K562 (cell line): Measurements from ENCODE around the gene SNX15. TPM values are rescaled to one million over a fixed set of nuclear protein-coding genes. Genes with fewer than 3 reads are reported as not detected.

Experiments
- BRD9 ChIP-seq: fragments of 450-650 bp; IDR thresholded peaks from 2 replicates; pipeline ENCODE4 v1.6.1; 2018; ENCODE audit warnings: low read depth; ENCODE audit not compliant: partially characterized antibody
- E2F6 ChIP-seq, 2 experiments: IDR thresholded peaks; 2 replicates each; pipeline ENCODE4 v1.6.1; 2011; ENCODE audit warnings: borderline replicate concordance in 1 of 2, control low read depth in 1 of 2, low read depth in 1 of 2, low read length in 1 of 2, mild to moderate bottlenecking in 1 of 2, mixed read lengths in 1 of 2, moderate library complexity in 1 of 2; ENCODE audit not compliant: insufficient read depth in 1 of 2, insufficient read length in 1 of 2, poor library complexity in 1 of 2, severe bottlenecking in 1 of 2; ENCODE audit errors: extremely low read depth in 1 of 2
- ELF1 ChIP-seq: fragments of 200-800 bp; sonication (Bioruptor generic); IDR thresholded peaks from 2 replicates; pipeline ENCODE4 v1.6.1; 2016; ENCODE audit warnings: missing genetic modification characterization, missing compliant biosample characterization
- HDGF ChIP-seq: fragments of 450-650 bp; IDR thresholded peaks from 2 replicates; pipeline ENCODE4 v1.6.1; 2016
- MAX ChIP-seq: sonication (generic); formaldehyde crosslinking; IDR thresholded peaks from 2 replicates; pipeline ENCODE4 v1.9.0; 2022; ENCODE audit warnings: mild to moderate bottlenecking, missing genetic modification reagents
- NR1H2 ChIP-seq: sonication (generic); formaldehyde crosslinking; IDR thresholded peaks from 2 replicates; pipeline ENCODE4 v1.4.0; 2020; ENCODE audit warnings: mild to moderate bottlenecking, missing genetic modification reagents
- SMAD3 ChIP-seq: fragments of 450-650 bp; formaldehyde crosslinking; conservative IDR thresholded peaks from 2 replicates; pipeline ENCODE4 v1.4.0; 2020; ENCODE audit warnings: mild to moderate bottlenecking
- SMARCA4 ChIP-seq: fragments of 450-650 bp; IDR thresholded peaks from 2 replicates; pipeline ENCODE4 v1.6.1; 2016
- ZNF707 ChIP-seq: fragments of 250-450 bp; sonication (Bioruptor Pico); conservative IDR thresholded peaks from 2 replicates; pipeline ENCODE4 v1.8.0; 2022; ENCODE audit warnings: inconsistent platforms, mild to moderate bottlenecking, moderate library complexity
- polyA plus RNA-seq, 8 experiments: library from polyadenylated mRNA; depleted of rRNA in 4 of 8; stranded (reverse) in 5 of 8; unstranded in 3 of 8; fragments of >200 nt; fragmentation: Nextera tagmentation in 2 of 8; fragmentation: Illumina TruSeq in 1 of 8; extraction: Ambion mirVana in 2 of 8; extraction: Trizol in 1 of 8; gene quantifications; 2 replicates each; pipeline versions ENCODE4 v1.2.1 to v1.2.3, GENCODE V29; 2011 to 2014; ENCODE audit warnings: inconsistent platforms in 1 of 8, missing spikeins in 1 of 8
- total RNA-seq, 7 experiments: library from RNA; depleted of rRNA in 6 of 7; stranded (reverse); fragments of >200 nt in 6 of 7; fragmentation: Illumina TruSeq in 2 of 7; extraction: Trizol in 2 of 7; gene quantifications; 2 replicates each; pipeline versions ENCODE4 v1.2.1 to v1.2.3, GENCODE V29; 2011 to 2021; ENCODE audit warnings: low replicate concordance in 1 of 7
- TF ChIP-seq, protein P1 (sequence below): fragments of 450-650 bp; IDR thresholded peaks from 2 replicates; pipeline ENCODE4 v1.6.1; 2016; ENCODE audit warnings: mild to moderate bottlenecking, moderate library complexity
- TF ChIP-seq, protein P2 (sequence below): sonication (generic); formaldehyde crosslinking; IDR thresholded peaks from 2 replicates; pipeline ENCODE4 v1.5.0; 2020; ENCODE audit warnings: missing genetic modification reagents
- TF ChIP-seq, protein P3 (sequence below): sonication (generic); formaldehyde crosslinking; IDR thresholded peaks from 2 replicates; pipeline ENCODE4 v1.8.1; 2023; ENCODE audit warnings: mild to moderate bottlenecking, missing genetic modification reagents

Gene SNX15
- total and polyA plus RNA-seq, 9 of the 15 experiments (the other 6 are each of a cell fraction or from before 2014, with no cell fraction given) = 1.8 to 27.8 (median 15.2) TPM

- TF ChIP-seq, protein P1, sequence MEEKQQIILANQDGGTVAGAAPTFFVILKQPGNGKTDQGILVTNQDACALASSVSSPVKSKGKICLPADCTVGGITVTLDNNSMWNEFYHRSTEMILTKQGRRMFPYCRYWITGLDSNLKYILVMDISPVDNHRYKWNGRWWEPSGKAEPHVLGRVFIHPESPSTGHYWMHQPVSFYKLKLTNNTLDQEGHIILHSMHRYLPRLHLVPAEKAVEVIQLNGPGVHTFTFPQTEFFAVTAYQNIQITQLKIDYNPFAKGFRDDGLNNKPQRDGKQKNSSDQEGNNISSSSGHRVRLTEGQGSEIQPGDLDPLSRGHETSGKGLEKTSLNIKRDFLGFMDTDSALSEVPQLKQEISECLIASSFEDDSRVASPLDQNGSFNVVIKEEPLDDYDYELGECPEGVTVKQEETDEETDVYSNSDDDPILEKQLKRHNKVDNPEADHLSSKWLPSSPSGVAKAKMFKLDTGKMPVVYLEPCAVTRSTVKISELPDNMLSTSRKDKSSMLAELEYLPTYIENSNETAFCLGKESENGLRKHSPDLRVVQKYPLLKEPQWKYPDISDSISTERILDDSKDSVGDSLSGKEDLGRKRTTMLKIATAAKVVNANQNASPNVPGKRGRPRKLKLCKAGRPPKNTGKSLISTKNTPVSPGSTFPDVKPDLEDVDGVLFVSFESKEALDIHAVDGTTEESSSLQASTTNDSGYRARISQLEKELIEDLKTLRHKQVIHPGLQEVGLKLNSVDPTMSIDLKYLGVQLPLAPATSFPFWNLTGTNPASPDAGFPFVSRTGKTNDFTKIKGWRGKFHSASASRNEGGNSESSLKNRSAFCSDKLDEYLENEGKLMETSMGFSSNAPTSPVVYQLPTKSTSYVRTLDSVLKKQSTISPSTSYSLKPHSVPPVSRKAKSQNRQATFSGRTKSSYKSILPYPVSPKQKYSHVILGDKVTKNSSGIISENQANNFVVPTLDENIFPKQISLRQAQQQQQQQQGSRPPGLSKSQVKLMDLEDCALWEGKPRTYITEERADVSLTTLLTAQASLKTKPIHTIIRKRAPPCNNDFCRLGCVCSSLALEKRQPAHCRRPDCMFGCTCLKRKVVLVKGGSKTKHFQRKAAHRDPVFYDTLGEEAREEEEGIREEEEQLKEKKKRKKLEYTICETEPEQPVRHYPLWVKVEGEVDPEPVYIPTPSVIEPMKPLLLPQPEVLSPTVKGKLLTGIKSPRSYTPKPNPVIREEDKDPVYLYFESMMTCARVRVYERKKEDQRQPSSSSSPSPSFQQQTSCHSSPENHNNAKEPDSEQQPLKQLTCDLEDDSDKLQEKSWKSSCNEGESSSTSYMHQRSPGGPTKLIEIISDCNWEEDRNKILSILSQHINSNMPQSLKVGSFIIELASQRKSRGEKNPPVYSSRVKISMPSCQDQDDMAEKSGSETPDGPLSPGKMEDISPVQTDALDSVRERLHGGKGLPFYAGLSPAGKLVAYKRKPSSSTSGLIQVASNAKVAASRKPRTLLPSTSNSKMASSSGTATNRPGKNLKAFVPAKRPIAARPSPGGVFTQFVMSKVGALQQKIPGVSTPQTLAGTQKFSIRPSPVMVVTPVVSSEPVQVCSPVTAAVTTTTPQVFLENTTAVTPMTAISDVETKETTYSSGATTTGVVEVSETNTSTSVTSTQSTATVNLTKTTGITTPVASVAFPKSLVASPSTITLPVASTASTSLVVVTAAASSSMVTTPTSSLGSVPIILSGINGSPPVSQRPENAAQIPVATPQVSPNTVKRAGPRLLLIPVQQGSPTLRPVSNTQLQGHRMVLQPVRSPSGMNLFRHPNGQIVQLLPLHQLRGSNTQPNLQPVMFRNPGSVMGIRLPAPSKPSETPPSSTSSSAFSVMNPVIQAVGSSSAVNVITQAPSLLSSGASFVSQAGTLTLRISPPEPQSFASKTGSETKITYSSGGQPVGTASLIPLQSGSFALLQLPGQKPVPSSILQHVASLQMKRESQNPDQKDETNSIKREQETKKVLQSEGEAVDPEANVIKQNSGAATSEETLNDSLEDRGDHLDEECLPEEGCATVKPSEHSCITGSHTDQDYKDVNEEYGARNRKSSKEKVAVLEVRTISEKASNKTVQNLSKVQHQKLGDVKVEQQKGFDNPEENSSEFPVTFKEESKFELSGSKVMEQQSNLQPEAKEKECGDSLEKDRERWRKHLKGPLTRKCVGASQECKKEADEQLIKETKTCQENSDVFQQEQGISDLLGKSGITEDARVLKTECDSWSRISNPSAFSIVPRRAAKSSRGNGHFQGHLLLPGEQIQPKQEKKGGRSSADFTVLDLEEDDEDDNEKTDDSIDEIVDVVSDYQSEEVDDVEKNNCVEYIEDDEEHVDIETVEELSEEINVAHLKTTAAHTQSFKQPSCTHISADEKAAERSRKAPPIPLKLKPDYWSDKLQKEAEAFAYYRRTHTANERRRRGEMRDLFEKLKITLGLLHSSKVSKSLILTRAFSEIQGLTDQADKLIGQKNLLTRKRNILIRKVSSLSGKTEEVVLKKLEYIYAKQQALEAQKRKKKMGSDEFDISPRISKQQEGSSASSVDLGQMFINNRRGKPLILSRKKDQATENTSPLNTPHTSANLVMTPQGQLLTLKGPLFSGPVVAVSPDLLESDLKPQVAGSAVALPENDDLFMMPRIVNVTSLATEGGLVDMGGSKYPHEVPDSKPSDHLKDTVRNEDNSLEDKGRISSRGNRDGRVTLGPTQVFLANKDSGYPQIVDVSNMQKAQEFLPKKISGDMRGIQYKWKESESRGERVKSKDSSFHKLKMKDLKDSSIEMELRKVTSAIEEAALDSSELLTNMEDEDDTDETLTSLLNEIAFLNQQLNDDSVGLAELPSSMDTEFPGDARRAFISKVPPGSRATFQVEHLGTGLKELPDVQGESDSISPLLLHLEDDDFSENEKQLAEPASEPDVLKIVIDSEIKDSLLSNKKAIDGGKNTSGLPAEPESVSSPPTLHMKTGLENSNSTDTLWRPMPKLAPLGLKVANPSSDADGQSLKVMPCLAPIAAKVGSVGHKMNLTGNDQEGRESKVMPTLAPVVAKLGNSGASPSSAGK = peak; percentile 35
- no peak for TF ChIP-seq SMAD3 (CRISPR knock-in tag)
- peak; percentile 14 to 19 for TF ChIP-seq E2F6 (IDR thresholded peaks at IDR 0.05; ENCODE audit: borderline replicate concordance in 1 of 2, extremely low read depth in 1 of 2, insufficient read depth in 1 of 2, insufficient read length in 1 of 2, low read depth in 1 of 2, low read length in 1 of 2, poor library complexity in 1 of 2, severe bottlenecking in 1 of 2)
- peak; percentile 27 for TF ChIP-seq BRD9
- TF ChIP-seq SMARCA4 = 0 out of 2 replicates have a peak, but pooled peaks have one; percentile 27
- TF ChIP-seq ZNF707 (CRISPR knock-in tag) = no peak
- 0 out of 2 replicates have a peak, but pooled peaks have one; percentile 74 for TF ChIP-seq HDGF
- no peak for TF ChIP-seq ELF1 (tag)
- TF ChIP-seq, protein P2, sequence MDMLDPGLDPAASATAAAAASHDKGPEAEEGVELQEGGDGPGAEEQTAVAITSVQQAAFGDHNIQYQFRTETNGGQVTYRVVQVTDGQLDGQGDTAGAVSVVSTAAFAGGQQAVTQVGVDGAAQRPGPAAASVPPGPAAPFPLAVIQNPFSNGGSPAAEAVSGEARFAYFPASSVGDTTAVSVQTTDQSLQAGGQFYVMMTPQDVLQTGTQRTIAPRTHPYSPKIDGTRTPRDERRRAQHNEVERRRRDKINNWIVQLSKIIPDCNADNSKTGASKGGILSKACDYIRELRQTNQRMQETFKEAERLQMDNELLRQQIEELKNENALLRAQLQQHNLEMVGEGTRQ = peak; percentile 68
- 0 out of 2 replicates have a peak, but pooled peaks have one; percentile 65 for TF ChIP-seq MAX (CRISPR knock-in tag)
- TF ChIP-seq, protein P3, sequence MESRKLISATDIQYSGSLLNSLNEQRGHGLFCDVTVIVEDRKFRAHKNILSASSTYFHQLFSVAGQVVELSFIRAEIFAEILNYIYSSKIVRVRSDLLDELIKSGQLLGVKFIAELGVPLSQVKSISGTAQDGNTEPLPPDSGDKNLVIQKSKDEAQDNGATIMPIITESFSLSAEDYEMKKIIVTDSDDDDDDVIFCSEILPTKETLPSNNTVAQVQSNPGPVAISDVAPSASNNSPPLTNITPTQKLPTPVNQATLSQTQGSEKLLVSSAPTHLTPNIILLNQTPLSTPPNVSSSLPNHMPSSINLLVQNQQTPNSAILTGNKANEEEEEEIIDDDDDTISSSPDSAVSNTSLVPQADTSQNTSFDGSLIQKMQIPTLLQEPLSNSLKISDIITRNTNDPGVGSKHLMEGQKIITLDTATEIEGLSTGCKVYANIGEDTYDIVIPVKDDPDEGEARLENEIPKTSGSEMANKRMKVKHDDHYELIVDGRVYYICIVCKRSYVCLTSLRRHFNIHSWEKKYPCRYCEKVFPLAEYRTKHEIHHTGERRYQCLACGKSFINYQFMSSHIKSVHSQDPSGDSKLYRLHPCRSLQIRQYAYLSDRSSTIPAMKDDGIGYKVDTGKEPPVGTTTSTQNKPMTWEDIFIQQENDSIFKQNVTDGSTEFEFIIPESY (CRISPR knock-in tag) = peak; percentile 59
- no peak for TF ChIP-seq NR1H2
These were observed 33.7 kb downstream of the SNX15 start (continued) for GRCh38 chr11:65060913-65061408.
